A549 treated with Mapracorat at 1 μM for 4 hours (cell line): Measurements from ENCODE around the gene PTPRCAP. TPM values are rescaled to one million over a fixed set of nuclear protein-coding genes. Genes with fewer than 3 reads are reported as not detected.

Experiments used
- total RNA-seq: library from RNA; stranded (reverse); fragments of 200-300 nt; extraction: Qiagen RNA extraction; gene quantifications from 5 replicates; pipeline ENCODE4 v1.2.3, GENCODE V29; 2022

Gene PTPRCAP, protein sequence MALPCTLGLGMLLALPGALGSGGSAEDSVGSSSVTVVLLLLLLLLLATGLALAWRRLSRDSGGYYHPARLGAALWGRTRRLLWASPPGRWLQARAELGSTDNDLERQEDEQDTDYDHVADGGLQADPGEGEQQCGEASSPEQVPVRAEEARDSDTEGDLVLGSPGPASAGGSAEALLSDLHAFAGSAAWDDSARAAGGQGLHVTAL
- total RNA-seq: 0.24 to 0.72 TPM (median 0.29 TPM) in 4 of 5 replicates, not detected in the other

DNA sequence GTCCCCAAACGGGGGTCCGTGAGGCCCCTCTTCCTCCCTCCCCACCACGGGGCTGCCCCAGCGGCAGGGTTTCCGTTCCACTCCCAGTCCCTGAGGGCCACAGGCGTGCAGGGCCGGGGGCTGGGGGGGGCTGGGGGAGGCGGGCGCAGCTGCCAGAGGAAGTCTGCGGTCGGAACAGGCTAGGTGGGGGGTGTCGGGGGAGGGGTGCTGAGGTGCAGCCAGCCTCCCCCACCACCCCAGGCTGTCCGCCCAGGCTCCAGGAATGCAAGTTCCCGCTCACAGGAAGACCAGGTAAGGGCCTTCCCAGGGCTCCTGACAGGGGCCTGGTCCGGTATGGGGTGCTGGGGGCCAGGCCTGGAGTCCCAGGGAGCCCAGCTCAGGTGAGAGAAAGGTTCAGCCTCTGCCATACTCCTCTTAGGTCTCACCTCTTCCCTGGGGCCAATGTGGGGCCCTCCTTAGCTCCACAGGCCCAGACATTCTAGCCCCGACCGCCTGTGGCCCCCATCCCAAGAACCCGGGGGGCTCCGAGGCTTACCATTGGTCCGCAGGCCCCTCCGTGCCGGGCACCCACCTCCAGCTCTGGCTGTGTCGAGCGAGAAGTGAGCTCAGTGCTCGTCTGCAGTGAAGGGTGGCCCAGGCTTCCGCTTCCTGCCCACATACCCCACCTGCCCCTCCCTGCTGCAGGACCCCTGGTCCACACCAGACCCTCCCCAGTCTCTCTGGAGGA lies at the start of gene PTPRCAP:
PTPRCAP (minus strand) TSS at position 601 of the 727 bp plus-strand sequence; CDS start at position 538, 63 bp downstream.

DNA sequence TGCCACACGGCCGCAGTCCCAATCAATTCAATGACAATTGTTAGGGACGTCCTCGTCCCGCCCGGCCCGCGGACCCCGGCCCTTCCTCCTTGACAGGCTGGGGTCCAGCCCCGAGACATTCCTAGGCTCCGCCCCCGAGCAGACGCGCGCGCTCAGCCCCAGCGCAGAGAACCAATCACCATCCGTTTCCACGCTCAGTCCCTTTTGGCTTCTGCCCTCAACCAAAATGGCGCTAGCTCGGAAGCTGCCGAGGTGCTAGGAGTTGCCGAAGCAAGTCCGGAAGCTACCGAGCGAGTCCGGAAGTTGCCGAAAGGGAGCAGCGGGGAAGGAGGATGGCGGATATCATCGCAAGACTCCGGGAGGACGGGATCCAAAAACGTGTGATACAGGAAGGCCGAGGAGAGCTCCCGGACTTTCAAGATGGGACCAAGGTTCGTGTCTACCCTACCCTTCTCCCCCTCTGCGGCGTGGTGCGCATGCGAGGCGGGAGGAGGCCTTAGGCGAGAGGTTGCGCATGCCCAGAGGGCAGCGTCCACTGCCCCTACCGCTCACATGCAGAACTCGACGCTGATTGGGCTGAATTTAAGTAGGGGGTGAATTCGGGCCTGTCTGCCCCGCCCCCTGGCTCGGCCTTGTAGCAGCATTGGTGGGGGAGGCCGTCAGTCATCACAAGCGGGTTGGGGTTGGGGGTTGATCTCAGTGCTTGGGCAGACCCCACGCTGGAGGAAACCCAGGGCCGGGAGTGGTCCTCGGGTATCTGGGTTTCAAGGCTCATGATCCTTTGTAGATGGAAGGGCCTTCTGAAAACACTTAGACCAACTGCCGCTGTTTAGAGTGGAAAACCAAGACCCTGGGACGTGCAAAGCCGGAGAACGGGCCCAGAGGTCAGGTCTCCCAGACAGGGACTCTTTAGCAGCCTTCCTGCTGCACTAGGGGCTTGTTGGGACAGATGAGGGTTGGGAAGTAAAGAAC lies 45.6 kb upstream of the PTPRCAP start, which contains the start of gene AIP:
AIP (plus strand) TSS at position 200 of the 972 bp plus-strand sequence; CDS start at position 333, 133 bp downstream.

DNA sequence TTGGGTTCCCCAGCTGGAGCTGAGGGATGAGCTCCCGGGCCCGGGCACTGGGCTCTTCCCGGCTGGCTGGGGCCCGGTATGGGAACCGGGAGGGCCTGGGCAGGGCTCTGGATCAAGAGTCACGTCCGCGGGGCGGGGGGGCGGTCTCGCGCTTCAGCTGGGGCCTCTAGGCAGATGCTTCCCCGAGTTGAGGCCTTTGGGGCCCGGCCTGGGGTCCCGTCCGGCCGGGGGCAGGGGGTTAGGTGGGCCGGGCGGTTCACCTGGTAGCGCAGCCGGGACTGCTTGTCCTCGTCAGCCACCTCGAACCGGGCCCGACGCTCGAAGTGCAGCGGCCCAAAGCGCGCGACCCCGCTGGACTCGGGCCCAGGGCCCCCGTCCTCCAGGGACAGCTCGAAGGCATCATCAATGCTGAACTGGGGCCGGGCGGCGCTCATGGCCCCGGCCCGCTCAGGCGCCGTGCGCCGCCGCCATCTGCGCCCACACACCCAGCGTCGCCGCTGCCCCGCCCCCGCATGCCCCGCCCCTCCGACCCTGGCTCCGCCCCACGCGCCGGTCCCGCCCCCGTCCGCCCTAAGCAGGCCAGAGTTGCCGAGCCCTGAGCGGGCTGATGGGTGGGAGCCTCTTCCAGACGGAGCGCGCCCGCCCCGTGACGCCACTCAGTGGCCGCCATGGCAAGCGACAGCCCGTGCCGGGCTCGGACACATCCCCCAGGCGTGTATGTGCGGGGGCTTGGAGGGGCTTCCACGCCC lies 31.5 kb upstream of the PTPRCAP start, which contains the start of gene TMEM134:
TMEM134 (minus strand) TSS at position 493 of the 749 bp plus-strand sequence; CDS start at position 434, 59 bp downstream.

DNA sequence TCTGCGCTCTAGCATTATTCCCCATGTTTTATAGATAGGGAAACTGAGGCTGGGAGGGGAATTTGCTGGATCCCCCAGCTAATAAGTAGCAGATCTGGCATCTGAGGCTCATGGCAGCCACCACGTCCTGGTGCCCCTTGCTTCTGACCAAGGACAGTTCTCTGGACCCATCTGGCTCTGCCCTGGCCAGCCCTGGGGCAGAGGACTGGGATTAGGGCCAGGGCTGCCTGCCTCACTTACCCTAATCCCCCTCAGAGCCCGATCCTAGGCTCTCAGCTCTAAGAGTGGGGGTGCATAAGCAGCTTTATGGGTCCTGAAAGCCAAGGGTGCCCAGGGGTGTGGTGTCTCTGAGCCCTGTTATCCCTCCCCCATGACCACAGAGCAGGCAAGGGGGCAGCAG lies 17.6 kb upstream of the PTPRCAP start, which contains the start of gene CABP4:
CABP4 (plus strand) TSS at position 301 of the 400 bp plus-strand sequence; CDS start at position 371, 70 bp downstream.

DNA sequence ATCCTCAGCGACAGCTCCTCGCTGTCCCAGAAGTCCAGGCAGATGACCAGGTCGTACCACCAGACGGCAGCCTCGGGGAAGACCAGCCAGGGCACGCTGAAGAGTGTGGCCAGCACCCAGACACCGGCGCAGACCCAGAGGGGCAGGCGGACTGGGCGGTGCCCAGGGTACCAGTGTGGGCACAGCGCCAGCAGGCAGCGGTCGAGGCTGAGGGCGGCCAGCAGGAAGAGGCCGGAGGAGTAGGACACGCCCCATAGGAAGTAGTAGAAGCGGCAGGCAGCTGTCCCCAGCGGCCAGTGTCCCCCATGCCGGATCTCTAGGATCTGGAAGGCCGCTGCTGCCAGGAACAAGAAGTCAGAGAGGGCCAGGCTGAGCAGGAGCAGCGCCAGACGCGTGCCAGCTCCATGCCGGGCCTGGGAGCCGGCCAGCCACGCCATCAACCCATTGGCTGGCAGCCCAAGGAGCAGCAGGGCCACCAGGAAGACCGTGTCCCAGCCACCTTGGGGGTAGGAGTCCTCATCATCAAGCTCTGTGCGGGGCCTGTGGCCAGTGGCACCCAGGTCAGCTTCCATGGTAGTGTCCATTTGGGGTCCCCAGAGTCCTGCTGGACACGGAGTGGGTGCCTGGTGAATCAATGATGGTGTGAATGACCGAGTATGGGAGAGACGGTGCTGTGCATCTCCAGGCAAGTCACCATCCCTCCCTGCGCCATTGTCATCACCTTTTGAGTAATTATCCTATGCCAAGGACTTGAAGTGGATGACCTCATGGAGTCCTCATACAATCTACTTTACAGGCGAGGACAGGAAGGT lies 14.9 kb upstream of the PTPRCAP start, which contains the start of gene GPR152:
GPR152 (minus strand) TSS at position 589 of the 812 bp plus-strand sequence; CDS start at position 584, 5 bp downstream.

DNA sequence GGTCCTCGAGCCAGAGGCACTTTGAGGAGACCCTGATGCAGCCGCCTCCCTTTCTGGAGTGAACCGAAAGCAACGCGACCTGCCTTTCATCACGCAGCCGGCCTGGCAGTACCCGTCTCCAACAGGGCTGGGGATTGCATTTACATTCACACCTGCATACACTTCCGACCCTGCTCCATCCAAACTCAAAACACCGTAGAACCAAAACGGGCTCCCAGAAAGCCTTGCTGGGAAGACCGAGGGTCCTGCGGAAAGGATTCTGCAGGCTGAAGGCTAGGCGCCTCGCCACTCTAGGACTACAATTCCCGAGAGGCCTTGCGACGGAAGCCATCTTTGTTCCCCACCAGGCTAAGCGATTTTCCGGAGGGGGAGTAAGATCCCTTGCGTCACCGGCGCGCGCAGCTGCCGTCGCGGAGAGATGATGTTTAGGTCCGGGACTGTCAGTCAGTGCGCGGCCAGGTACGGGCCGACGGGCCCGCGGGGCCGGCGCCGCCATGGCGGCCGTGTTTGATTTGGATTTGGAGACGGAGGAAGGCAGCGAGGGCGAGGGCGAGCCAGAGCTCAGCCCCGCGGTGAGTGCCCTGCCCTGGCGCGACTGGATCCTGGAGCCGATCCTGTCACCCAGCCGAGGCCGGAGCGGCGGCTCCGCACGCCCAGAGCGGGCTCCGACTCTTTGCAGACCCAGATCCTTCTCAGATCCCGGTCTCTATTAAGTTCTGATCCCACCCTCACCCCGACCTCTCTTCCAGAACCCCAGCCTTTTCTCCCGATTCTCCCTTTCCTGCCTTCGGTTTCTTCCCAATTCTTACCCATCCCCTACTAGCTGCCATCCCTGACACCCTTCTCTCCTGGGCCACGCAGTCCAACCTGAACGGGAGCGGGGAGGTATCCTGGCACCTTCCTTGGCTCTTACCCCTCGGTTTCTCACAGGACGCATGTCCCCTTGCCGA lies 9.2 kb downstream of the PTPRCAP start, which contains the start of gene RPS6KB2:
RPS6KB2 (plus strand) TSS at position 443 of the 950 bp plus-strand sequence; CDS start at position 495, 52 bp downstream.

DNA sequence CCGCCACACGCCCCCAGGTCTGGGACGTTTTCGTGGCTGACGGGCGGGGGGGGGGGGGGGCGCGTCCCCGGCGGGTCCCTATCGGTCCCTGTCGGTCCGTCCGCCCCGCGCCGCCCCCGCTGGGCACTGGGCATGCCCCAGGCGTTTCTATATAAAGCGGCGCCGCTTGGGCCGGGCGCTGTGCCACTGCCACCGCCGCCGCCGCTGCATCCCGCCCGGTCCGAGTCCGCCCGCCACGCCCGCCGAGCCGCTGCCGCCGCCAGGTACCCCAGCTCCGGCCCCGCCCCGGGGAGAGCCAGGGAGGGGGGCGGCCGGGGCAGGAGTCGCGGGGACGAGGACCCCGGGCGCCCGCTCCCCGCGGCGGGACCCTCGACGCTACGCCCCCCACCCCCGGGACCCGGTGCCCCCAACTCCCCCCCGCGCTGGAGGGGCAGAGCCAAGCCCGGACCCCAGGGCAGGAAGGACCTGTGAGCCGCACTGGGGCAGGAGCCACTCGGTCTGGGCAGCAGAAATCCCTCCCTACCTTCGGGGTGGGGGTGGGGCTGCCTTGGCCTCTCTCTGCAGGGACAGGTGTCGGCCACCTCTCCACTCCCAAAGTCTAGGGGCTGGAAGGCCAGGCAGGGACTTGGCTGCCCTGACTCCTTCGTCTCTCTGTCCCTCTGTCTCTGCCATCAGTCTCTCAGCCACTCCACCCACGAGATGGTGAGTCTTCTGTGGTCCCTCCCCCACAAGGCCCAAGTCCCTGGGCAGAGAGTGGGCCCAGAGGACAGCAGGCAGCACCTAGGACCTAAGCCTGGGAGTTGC lies 21.8 kb downstream of the PTPRCAP start, which contains the start of gene CARNS1:
CARNS1 (plus strand) TSS at position 178 of the 804 bp plus-strand sequence; CDS start at position 700, 522 bp downstream.

DNA sequence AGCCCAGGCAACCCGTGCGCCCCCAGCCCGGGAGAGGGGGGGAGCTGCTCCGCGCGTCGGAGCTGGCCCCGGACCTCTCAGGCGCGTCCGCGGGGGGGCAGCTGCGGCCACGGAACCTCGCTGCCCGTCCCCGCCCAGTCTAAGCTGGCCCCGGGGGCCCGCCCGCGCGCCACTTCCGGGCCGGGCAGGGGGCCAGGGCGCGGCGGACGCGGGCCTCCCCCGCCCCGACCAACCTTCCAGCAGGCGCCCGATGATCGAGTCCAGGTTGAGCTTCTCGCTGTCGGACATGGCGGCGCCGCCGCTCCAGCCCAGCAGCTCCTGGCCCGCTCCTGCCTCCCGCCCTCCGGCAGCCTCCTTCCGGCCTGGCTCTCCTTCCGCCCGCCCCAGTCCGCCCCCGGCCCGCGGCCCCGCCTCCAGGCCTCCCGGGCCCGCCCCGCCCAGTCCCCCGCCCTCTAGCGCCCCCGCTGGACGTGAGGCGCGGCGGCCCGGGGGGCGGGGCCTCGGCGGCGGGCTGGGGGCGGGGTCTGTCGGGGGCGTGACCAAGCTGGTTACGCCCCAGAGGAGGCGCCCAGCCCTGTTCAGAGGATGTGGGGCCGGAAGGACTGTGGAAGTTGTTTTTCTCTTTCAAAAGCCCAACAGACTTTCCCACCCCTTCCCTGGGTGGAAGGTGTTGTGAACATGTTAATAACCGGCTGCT lies 35.8 kb downstream of the PTPRCAP start, which contains the start of gene PPP1CA:
PPP1CA (minus strand) TSS at position 364 of the 697 bp plus-strand sequence; CDS start at position 288, 76 bp downstream.

DNA sequence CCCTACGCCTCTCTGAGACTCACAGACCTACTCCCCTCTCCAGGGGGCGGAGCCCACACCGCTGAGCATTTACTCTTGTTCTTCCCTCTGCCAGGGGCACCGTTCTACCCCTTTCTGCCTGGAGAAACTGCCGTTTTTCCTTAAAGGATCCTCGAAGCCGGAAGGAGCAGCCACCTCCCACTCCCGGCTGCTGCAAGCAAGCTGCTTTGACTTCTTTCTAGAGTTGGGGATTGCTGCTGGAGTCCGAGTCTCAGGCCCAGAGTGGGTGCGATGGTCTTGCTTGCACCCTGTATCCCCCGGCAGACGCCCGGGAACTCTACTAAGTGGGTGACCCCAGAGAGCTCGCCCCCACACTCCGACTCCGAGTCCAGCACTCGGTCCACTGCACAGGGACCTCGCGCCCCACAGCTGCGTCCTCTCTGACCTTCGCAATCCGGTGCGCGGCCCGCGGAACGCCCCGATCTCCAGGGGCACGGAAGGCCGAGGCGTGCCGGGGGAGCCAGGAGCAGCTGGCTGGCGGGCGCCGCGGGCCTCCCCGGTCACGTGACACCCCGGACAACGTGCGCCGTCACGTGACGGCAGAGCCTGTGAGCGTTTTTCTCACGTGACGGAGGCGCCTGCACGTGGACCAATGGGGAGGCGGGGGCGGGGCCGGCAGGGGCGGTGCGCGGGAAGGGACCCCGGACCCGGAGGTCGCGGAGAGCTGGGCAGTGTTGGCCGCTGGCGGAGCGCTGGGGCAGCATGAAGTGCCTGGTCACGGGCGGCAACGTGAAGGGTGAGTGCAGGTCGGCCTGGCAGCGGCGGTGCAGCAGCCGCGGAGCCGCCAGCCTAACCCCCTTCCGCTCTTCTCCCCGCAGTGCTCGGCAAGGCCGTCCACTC lies 45.9 kb downstream of the PTPRCAP start, which contains the start of gene RAD9A:
RAD9A (plus strand) TSS at position 683 of the 879 bp plus-strand sequence; CDS start at position 742, 59 bp downstream.

Other genes starting within 250 kb of the PTPRCAP start
- 24.3 to 39.8 TPM (median 37.3 TPM) in 5 replicates for gene GRK2, start 171.2 kb downstream of the PTPRCAP start, total RNA-seq
- 19.3 to 28.6 TPM (median 26.2 TPM) in 5 replicates for gene ANKRD13D, start 148.4 kb downstream of the PTPRCAP start, total RNA-seq
- 16.2 to 30.3 TPM (median 25.0 TPM) in 5 replicates for gene SSH3, start 134.2 kb downstream of the PTPRCAP start, total RNA-seq
- gene POLD4, start 84.1 kb downstream of the PTPRCAP start, total RNA-seq: 192 to 233 TPM (median 214 TPM) in 5 replicates
- 33.6 to 42.2 TPM (median 40.3 TPM) in 5 replicates for gene CLCF1, start 64.1 kb downstream of the PTPRCAP start, total RNA-seq
- gene RAD9A, start 45.7 kb downstream of the PTPRCAP start, total RNA-seq: 21.8 to 35.3 TPM (median 28.7 TPM) in 5 replicates
- gene PPP1CA, start 35.8 kb downstream of the PTPRCAP start, total RNA-seq: 266 to 289 TPM (median 280 TPM) in 5 replicates
- 0.05 to 0.11 TPM (median 0.07 TPM) in 4 of 5 replicates, not detected in the other for gene TBC1D10C, start 33.6 kb downstream of the PTPRCAP start, total RNA-seq
- 0.08 to 0.21 TPM (median 0.13 TPM) in 5 replicates for gene CARNS1, start 22.0 kb downstream of the PTPRCAP start, total RNA-seq
- 39.1 to 52.9 TPM (median 48.1 TPM) in 5 replicates for gene RPS6KB2, start 9.2 kb downstream of the PTPRCAP start, total RNA-seq
- gene CORO1B, start 5.8 kb upstream of the PTPRCAP start, total RNA-seq: 49.3 to 62.5 TPM (median 58.8 TPM) in 5 replicates
- 0.15 TPM in 1 of 5 replicates, not detected in the others for gene GPR152, start 15.0 kb upstream of the PTPRCAP start, total RNA-seq
- not detected in 5 replicates for gene CABP4, start 17.7 kb upstream of the PTPRCAP start, total RNA-seq
- gene TMEM134, start 31.6 kb upstream of the PTPRCAP start, total RNA-seq: 50.3 to 69.2 TPM (median 65.5 TPM) in 5 replicates
- 36.9 to 47.3 TPM (median 45.7 TPM) in 5 replicates for gene AIP, start 45.3 kb upstream of the PTPRCAP start, total RNA-seq
- 32.0 to 48.9 TPM (median 39.8 TPM) in 5 replicates for gene PITPNM1, start 67.7 kb upstream of the PTPRCAP start, total RNA-seq
- 57.9 to 85.6 TPM (median 80.6 TPM) in 5 replicates for gene CDK2AP2, start 70.5 kb upstream of the PTPRCAP start, total RNA-seq
- gene CABP2, start 85.8 kb upstream of the PTPRCAP start, total RNA-seq: not detected in 5 replicates
- 1,477 to 1,695 TPM (median 1,644 TPM) in 5 replicates for gene GSTP1, start 146.1 kb upstream of the PTPRCAP start, total RNA-seq
- 144 to 155 TPM (median 149 TPM) in 5 replicates for gene NDUFV1, start 169.3 kb upstream of the PTPRCAP start, total RNA-seq
- 7.1 to 14.5 TPM (median 14.0 TPM) in 5 replicates for gene NUDT8, start 192.3 kb upstream of the PTPRCAP start, total RNA-seq
- not detected in 5 replicates for gene TBX10, start 202.1 kb upstream of the PTPRCAP start, total RNA-seq
- 0.87 to 1.4 TPM (median 1.2 TPM) in 5 replicates for gene ACY3, start 213.0 kb upstream of the PTPRCAP start, total RNA-seq
- gene ALDH3B2, start 236.9 kb upstream of the PTPRCAP start, total RNA-seq: not detected in 5 replicates